Mesenchymal stem cell (in vitro differentiated cells and primary cell): ENCODE data around the gene AGL.

Experiments used
- DNase-seq: peaks from one replicate; pipeline ENCODE4 v3.0.0-alpha.2; 2013
- H2AFZ ChIP-seq: one replicate; pipeline ENCODE4 v1.6.1; 2013; ENCODE audit warnings: low read depth, mild to moderate bottlenecking, control low read depth, inconsistent platforms, low read length, moderate library complexity
- H2AK5ac ChIP-seq: 2 replicates; pipeline ENCODE4 v1.6.1; 2013; ENCODE audit warnings: low read length, moderate library complexity, mild to moderate bottlenecking, inconsistent platforms; ENCODE audit not compliant: severe bottlenecking
- H2BK120ac ChIP-seq: one replicate; pipeline ENCODE4 v1.6.1; 2013; ENCODE audit warnings: low read depth, mild to moderate bottlenecking, inconsistent platforms, low read length, moderate library complexity
- H2BK12ac ChIP-seq, 2 experiments: one replicate each; pipeline ENCODE4 v1.6.1; 2013; ENCODE audit warnings: inconsistent platforms in 2 of 2, low read length in 2 of 2, mild to moderate bottlenecking in 2 of 2, moderate library complexity in 2 of 2, control low read depth in 1 of 2
- H2BK15ac ChIP-seq: one replicate; pipeline ENCODE4 v1.6.1; 2013; ENCODE audit warnings: mild to moderate bottlenecking, low read depth, inconsistent platforms; ENCODE audit not compliant: poor library complexity, severe bottlenecking
- H2BK5ac ChIP-seq: 2 replicates; pipeline ENCODE4 v1.6.1; 2013; ENCODE audit warnings: low read depth, mild to moderate bottlenecking, low read length, control low read depth, inconsistent platforms; ENCODE audit not compliant: poor library complexity, severe bottlenecking
- H3K14ac ChIP-seq, 2 experiments: one replicate each; pipeline ENCODE4 v1.6.1; 2013; ENCODE audit warnings: inconsistent platforms in 2 of 2, low read length in 2 of 2, control low read depth in 1 of 2, mild to moderate bottlenecking in 1 of 2, moderate library complexity in 1 of 2
- H3K18ac ChIP-seq, 2 experiments: one replicate each; pipeline ENCODE4 v1.6.1; 2013; ENCODE audit warnings: inconsistent platforms in 2 of 2, low read length in 2 of 2, control low read depth in 1 of 2, low read depth in 1 of 2, mild to moderate bottlenecking in 1 of 2
- H3K23ac ChIP-seq, 2 experiments: one replicate each; pipeline ENCODE4 v1.6.1; 2013; ENCODE audit warnings: inconsistent platforms in 2 of 2, low read length in 2 of 2, mild to moderate bottlenecking in 2 of 2, moderate library complexity in 2 of 2, control low read depth in 1 of 2
- H3K27ac ChIP-seq: 2 replicates; pipeline ENCODE4 v1.5.1; 2013; ENCODE audit warnings: mild to moderate bottlenecking, moderate library complexity, low read length, control low read depth, inconsistent platforms; ENCODE audit not compliant: poor library complexity, severe bottlenecking
- H3K27me3 ChIP-seq, 2 experiments: 2 replicates each; pipeline versions ENCODE4 v1.6.1 to v1.7.0; 2013; ENCODE audit warnings: low read length in 2 of 2, mild to moderate bottlenecking in 2 of 2, moderate library complexity in 2 of 2, control low read depth in 1 of 2, inconsistent platforms in 1 of 2; ENCODE audit not compliant: control insufficient read depth in 1 of 2, insufficient read depth in 1 of 2
- H3K36me3 ChIP-seq, 2 experiments: 2 replicates each; pipeline versions ENCODE4 v1.6.1 to v1.7.0; 2013; ENCODE audit warnings: low read length in 2 of 2, control low read depth in 1 of 2, inconsistent platforms in 1 of 2, low read depth in 1 of 2, mild to moderate bottlenecking in 1 of 2; ENCODE audit not compliant: insufficient read depth in 2 of 2, control insufficient read depth in 1 of 2
- H3K4ac ChIP-seq, 2 experiments: one replicate each; pipeline ENCODE4 v1.6.1; 2013; ENCODE audit warnings: inconsistent platforms in 2 of 2, low read length in 2 of 2, mild to moderate bottlenecking in 2 of 2, moderate library complexity in 2 of 2, control low read depth in 1 of 2, low read depth in 1 of 2
- H3K4me1 ChIP-seq: 2 replicates; pipeline ENCODE4 v1.6.1; 2013; ENCODE audit warnings: low read depth, low read length, control low read depth; ENCODE audit not compliant: control insufficient read depth, insufficient read depth
- H3K4me2 ChIP-seq: 2 replicates; pipeline ENCODE4 v1.6.1; 2013; ENCODE audit warnings: low read length, mild to moderate bottlenecking, inconsistent platforms; ENCODE audit not compliant: poor library complexity, severe bottlenecking
- H3K4me3 ChIP-seq, 2 experiments: 2 replicates each; pipeline versions ENCODE4 v1.5.1 to v1.7.0; 2013; ENCODE audit warnings: low read length in 2 of 2, mild to moderate bottlenecking in 2 of 2, control low read depth in 1 of 2, low read depth in 1 of 2; ENCODE audit not compliant: insufficient read depth in 1 of 2
- H3K79me1 ChIP-seq: replicated peaks from 2 replicates; pipeline ENCODE4 v1.6.1; 2013; ENCODE audit warnings: mild to moderate bottlenecking, control low read depth, low read length, inconsistent platforms; ENCODE audit not compliant: poor library complexity, severe bottlenecking
- H3K9ac ChIP-seq: 2 replicates; pipeline ENCODE4 v1.7.0; 2013; ENCODE audit warnings: mild to moderate bottlenecking, low read length, moderate library complexity
- H3K9me3 ChIP-seq: 2 replicates; pipeline ENCODE4 v1.7.0; 2013; ENCODE audit warnings: mild to moderate bottlenecking, low read length; ENCODE audit not compliant: control insufficient read depth
- H4K8ac ChIP-seq: one replicate; pipeline ENCODE4 v1.6.1; 2013; ENCODE audit warnings: inconsistent platforms, mild to moderate bottlenecking, low read length, moderate library complexity
- H4K91ac ChIP-seq: one replicate; pipeline ENCODE4 v1.6.1; 2013; ENCODE audit warnings: mild to moderate bottlenecking, low read length, inconsistent platforms
- WGBS: methylation state at CpG from one replicate; pipeline ENCODE4 v1.1.7; 2013; ENCODE audit warnings: mixed read lengths; 5-methylcytosine and 5-hydroxymethylcytosine counted together

The AGL gene

GRCh38 chr1:99811075-99811474 is 39.1 kb upstream of the AGL start:
- H4K8ac ChIP-seq: no peak overlapping the region
- H3K9me3 ChIP-seq: no peaks in the 10 kb centered on the region
- H4K91ac ChIP-seq: no peak overlapping the region
- H3K4me3 ChIP-seq: no peak overlapping the region
- H2AK5ac ChIP-seq: no peak overlapping the region
- no peak overlapping the region for H2BK5ac ChIP-seq
- no peaks in the 10 kb centered on the region for H3K36me3 ChIP-seq
- no peak overlapping the region for H3K9ac ChIP-seq
- H3K4me1 ChIP-seq: no peaks in the 10 kb centered on the region
- WGBS: 100% methylated on average over 1 of the region's 1 CpG
- no peak overlapping the region for H3K23ac ChIP-seq
- H2BK15ac ChIP-seq: no peak overlapping the region
- H3K27ac ChIP-seq: no peak overlapping the region
- no peak overlapping the region for H3K18ac ChIP-seq
- H3K14ac ChIP-seq: no peak overlapping the region
- H3K4ac ChIP-seq: no peak overlapping the region
- H3K79me1 ChIP-seq: no peaks in the 10 kb centered on the region
- no peak overlapping the region for H2BK12ac ChIP-seq
- H3K4me2 ChIP-seq: no peak overlapping the region
- no peak overlapping the region for H2BK120ac ChIP-seq
- peaks cover 0 to 5% of the 10 kb centered on the region in 2 experiments for H3K27me3 ChIP-seq
- DNase-seq: no peak
- no peak overlapping the region for H2AFZ ChIP-seq

- Histone ChIP-seq H3K36me3 (no peaks in the 10 kb centered on the region), H3K14ac (no peak overlapping the region), H3K79me1 (no peaks in the 10 kb centered on the region), H3K4me2 (no peak overlapping the region), H4K8ac (no peak overlapping the region), H3K27ac (no peak overlapping the region), H3K4ac (no peak overlapping the region), H2BK15ac (no peak overlapping the region), H2AFZ (no peak overlapping the region), H2AK5ac (no peak overlapping the region), H3K4me3 (no peak overlapping the region), H2BK5ac (no peak overlapping the region), H4K91ac (no peak overlapping the region), H3K23ac (no peak overlapping the region), H2BK12ac (no peak overlapping the region), H3K4me1 (no peaks in the 10 kb centered on the region), H3K18ac (no peak overlapping the region), H3K27me3 (peaks cover 0 to 10% of the 10 kb centered on the region in 2 experiments), H2BK120ac (no peak overlapping the region), H3K9ac (no peak overlapping the region), H3K9me3 (no peaks in the 10 kb centered on the region)
- DNase-seq: no peak
- WGBS: no CpG with 5 or more reads among the region's 1 CpG
These were observed 38.4 kb upstream of the AGL start for GRCh38 chr1:99811747-99812146.

- Histone ChIP-seq H3K36me3 (no peaks in the 10 kb centered on the region), H3K9ac (no peak overlapping the region), H3K27ac (no peak overlapping the region), H3K4ac (no peak overlapping the region), H3K9me3 (no peaks in the 10 kb centered on the region), H2BK12ac (no peak overlapping the region), H2BK120ac (no peak overlapping the region), H3K27me3 (peaks cover 0 to 5% of the 10 kb centered on the region in 2 experiments), H3K79me1 (no peaks in the 10 kb centered on the region), H2BK5ac (no peak overlapping the region), H3K4me3 (no peak overlapping the region), H2AFZ (no peak overlapping the region), H3K4me2 (no peak overlapping the region), H4K8ac (no peak overlapping the region), H2AK5ac (no peak overlapping the region), H3K4me1 (no peaks in the 10 kb centered on the region), H3K18ac (no peak overlapping the region), H3K23ac (peak overlapping the region in 1 of 2 experiments; percentile 94), H4K91ac (no peak overlapping the region), H3K14ac (no peak overlapping the region), H2BK15ac (no peak overlapping the region)
- 93% methylated on average over 3 of the region's 3 CpGs for WGBS
- no peak for DNase-seq
These were observed 35.7 kb upstream of the AGL start for GRCh38 chr1:99814373-99814900.

GRCh38 chr1:99816656-99817055 is 33.5 kb upstream of the AGL start:
- peaks cover 0 to 5% of the 10 kb centered on the region in 2 experiments for H3K27me3 ChIP-seq
- DNase-seq: no peak
- no peak overlapping the region for H2AFZ ChIP-seq
- no peak overlapping the region for H2BK5ac ChIP-seq
- H3K9ac ChIP-seq: no peak overlapping the region
- H2BK120ac ChIP-seq: no peak overlapping the region
- H4K91ac ChIP-seq: no peak overlapping the region
- H2BK12ac ChIP-seq: no peak overlapping the region
- 84% methylated on average over 7 of the region's 8 CpGs for WGBS
- no peak overlapping the region for H3K23ac ChIP-seq
- H3K18ac ChIP-seq: no peak overlapping the region
- H3K4ac ChIP-seq: no peak overlapping the region
- H2AK5ac ChIP-seq: no peak overlapping the region
- no peak overlapping the region for H3K4me3 ChIP-seq
- no peaks in the 10 kb centered on the region for H3K79me1 ChIP-seq
- no peak overlapping the region for H3K4me2 ChIP-seq
- H3K4me1 ChIP-seq: no peaks in the 10 kb centered on the region
- H3K27ac ChIP-seq: no peak overlapping the region
- no peaks in the 10 kb centered on the region for H3K9me3 ChIP-seq
- no peak overlapping the region for H2BK15ac ChIP-seq
- no peak overlapping the region for H4K8ac ChIP-seq
- H3K36me3 ChIP-seq: no peaks in the 10 kb centered on the region
- H3K14ac ChIP-seq: no peak overlapping the region
